ENCODE measurements around the gene SNRK.

Gene SNRK

GRCh38 chr3:43309372-43310305 is 23.3 kb downstream of the SNRK start:
- no peak for DNase-seq (ENCODE audit: low spot score)

DNA sequence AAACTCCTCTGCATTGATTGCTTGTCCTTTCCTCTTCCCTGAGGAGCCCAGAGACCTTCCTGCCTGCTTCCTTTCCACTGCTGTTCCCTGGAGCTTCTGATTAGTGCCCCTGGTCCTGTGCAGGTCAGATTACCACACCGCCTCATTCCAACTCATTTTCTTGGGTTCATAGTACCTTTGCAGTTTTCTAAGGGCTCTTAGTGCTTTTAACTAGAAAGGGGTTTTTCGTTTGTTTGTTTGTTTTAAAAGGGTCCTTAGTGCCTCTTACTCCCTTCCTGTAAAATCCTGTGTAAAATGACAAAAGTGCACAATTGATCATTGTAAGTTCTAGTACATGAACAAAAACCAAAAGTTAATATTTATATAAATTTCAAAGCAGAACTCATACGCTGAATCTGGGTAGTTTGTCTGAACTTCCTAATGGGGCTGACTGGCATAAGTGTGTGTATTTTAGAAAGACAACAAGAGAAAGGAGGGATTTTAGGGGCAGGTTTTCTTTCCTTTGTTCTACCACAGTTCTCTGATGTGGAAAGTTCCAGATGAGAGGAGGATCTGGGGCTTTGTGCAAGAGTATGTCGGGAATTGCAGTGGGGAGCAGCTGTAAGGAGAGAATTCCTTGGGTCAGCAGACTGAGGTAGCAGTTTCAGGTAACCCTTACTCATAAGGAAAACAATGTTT is 30.6 kb downstream of the SNRK start:
- no peak for DNase-seq (ENCODE audit: low spot score)

- no peak for DNase-seq (ENCODE audit: low spot score)
These were observed 31.3 kb downstream of the SNRK start for GRCh38 chr3:43317461-43318316.

GRCh38 chr3:43319376-43319775 is 33.0 kb downstream of the SNRK start:
- peak; percentile 40 for DNase-seq (ENCODE audit: low spot score)

GRCh38 chr3:43319794-43320193 is 33.5 kb downstream of the SNRK start:
- no peak for DNase-seq (ENCODE audit: low spot score)

- no peak for DNase-seq (ENCODE audit: low spot score)
These were observed 33.9 kb downstream of the SNRK start for GRCh38 chr3:43320288-43320687.

DNA sequence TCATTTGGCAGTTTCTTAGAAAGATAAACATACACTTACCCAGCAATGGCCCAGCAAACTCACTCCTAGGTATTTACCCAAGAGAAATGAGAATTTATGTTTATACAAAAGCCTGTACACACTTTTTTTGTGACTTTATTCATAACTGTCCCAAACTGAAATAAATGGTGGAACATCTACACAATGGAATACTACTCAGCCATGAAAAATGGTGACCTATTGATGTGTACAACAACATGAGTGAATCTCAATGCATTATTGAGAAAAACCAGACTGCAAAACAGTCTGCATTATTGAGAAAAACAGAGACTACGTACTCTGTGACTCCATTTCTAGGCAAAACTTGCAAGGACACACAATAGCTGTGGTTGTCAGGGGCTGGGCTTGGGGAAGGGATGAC is 37.2 kb downstream of the SNRK start:
- DNase-seq (ENCODE audit: low spot score): no peak

DNA sequence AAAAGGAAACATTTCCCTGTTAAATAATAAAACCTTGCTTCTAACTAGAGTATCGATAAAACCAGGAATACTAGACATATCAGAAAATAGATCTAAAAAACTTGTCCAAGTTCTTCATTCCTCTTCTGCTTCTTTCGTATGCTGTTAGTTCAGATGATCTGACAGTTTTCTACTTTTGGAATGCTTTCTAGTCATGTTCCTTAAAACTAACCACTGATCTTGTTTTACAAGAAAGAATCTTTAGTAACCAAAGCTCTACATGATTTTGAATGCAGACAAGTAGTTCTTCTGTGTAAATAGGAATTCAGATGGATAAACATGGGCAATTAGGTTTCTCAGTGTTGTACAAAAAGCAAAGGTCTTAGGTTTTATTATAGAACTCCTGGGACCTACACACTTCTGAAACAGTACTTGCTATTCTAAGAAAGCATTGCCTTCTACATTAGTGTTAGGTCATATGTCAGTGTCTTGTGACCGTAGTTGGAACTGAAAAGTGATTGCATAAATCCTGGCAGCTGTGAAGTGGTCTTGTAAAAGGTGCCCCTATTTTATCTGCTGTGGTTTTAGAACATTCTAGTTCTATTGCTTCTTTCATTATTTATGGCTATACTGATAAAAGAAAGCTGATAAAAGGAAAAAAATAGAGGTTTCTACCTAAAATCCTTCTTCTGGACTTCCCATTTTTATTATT is 40.7 kb downstream of the SNRK start:
- no peak for DNase-seq (ENCODE audit: low spot score)

GRCh38 chr3:43327582-43327979 is 41.2 kb downstream of the SNRK start:
- no peak for DNase-seq (ENCODE audit: low spot score)

GRCh38 chr3:43328653-43329052 is 42.3 kb downstream of the SNRK start:
- DNase-seq (ENCODE audit: low spot score): no peak

DNA sequence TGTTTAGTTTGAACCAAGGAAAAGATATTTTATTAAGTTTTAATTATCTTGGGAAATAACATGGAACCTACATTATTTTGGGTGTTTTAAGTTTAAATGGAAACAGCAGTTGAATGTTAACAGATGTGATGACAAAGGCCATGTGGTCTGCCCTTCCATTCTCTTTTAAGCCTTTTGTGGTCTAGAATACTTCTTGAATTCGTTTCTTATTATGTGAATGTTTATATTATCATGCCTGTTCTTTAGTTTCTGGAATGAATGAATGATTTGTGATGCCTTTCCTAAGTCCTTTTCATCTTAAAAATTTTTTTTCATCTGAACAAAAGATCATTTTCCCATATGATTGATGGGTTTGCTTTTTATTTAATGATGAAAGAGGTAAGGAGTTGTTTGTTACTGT is 44.6 kb downstream of the SNRK start:
- DNase-seq (ENCODE audit: low spot score): no peak

GRCh38 chr3:43331381-43331780 is 45.0 kb downstream of the SNRK start:
- no peak for DNase-seq (ENCODE audit: low spot score)

DNA sequence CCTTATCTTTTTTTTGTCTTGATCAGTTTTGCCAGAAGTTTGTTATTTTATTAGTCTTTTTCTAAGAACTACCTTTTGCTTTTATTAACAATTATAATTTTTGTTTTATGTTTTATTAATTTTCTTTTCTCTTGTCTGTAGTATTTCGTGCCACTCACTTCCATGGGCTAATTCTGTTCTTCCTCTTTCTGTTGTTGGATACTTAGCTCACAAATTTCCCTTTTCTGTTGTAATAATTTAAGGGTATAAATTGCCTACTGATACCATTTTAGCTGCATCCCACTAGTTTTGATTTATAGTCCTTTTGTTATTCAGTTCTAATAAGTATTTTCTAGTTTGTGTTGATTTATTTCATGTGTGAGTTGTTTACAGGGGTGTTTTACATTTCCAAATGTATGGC is 48.6 kb downstream of the SNRK start:
- no peak for DNase-seq (ENCODE audit: low spot score)

GRCh38 chr3:43335799-43336198 is 49.5 kb downstream of the SNRK start:
- DNase-seq (ENCODE audit: low spot score): no peak

- no peak for DNase-seq (ENCODE audit: low spot score)
These were observed 52.0 kb downstream of the SNRK start for GRCh38 chr3:43338295-43338694.

GRCh38 chr3:43340403-43340802 is 54.1 kb downstream of the SNRK start:
- no peak for DNase-seq (ENCODE audit: low spot score)

GRCh38 chr3:43341788-43342187 is 55.4 kb downstream of the SNRK start:
- DNase-seq (ENCODE audit: low spot score): no peak

DNA sequence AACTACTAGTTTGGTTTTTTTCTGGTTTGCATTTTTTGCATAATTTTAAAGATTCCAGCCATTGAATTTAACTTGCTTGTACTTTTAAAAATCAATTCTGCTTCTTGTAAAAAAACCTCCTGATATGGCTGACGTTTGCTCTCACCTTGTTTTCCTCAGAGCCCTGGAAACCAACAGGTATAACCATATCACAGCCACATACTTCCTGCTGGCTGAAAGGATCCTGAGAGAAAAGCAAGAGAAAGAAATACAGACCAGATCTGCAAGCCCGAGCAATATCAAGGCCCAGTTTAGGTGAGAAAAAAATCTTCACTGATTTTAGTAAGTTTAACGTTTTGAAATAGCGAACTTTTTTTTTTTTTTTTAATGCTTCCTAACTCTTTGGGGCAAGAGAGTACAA is 56.8 kb downstream of the SNRK start:
- DNase-seq (ENCODE audit: low spot score): no peak

DNA sequence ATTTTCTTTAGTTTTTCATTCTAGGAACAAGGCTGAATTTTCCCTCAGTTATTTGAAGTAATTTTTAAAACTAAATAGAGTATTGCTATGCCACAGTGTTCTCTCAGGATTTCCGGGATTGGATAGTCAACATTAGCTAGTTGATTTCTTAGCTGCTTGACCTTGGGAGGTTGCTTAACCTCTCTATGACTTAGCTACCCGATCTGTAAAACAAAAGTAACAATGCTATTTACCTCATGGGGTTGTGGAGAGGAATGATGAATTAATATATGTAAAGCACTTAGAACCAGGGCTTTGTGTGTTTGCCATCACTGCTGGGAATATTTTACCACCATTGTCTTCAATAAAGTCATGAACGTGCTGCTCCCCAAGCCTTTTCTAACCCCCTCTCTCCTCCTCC is 57.5 kb downstream of the SNRK start:
- no peak for DNase-seq (ENCODE audit: low spot score)

GRCh38 chr3:43344520-43344919 is 58.2 kb downstream of the SNRK start:
- DNase-seq (ENCODE audit: low spot score): no peak

- DNase-seq (ENCODE audit: low spot score): no peak
These were observed 58.9 kb downstream of the SNRK start for GRCh38 chr3:43345246-43345645.

DNA sequence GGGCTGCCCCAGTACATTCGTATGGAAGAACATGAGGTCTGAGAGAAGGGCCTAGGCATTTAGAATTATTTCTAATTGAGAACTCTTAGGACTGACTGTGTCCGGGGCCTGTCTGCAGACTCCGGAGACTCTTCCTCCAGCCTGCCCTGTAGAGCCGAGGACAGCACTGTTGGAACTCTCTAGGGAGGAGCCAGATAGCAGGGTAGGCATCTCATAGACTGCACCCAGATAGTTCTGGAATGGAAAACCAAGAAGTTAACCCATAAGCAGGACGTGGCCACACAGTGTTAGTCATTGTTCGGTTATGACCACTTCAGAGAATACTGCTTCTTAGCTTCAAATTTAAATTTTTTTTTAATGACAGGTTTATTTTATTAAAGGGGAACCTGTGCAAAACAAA is 59.5 kb downstream of the SNRK start:
- no peak for DNase-seq (ENCODE audit: low spot score)
